SK-MEL-5 (cell line): Measurements from ENCODE around the gene UST. TPM values are rescaled to one million over a fixed set of nuclear protein-coding genes. Genes with fewer than 3 reads are reported as not detected.
"Not testable (repeated sequence)": the region's sequence is repeated elsewhere in the genome, so short reads cannot be mapped to it uniquely, and the experiment has no call there.

Source experiments
- DNase-seq: peaks from one replicate; pipeline ENCODE4 v3.0.0-alpha.2; 2016; ENCODE audit warnings: low read depth, low spot score
- in situ Hi-C: cut with HindIII; loops from 2 replicates; pipeline ENCODE4 v1.10.0; 2016; ENCODE audit warnings: low sequenced_read_pairs, high pct_unique_total_duplicates, low pct_unique_long_range_greater_than_20kb
- total RNA-seq: library from RNA; depleted of rRNA; stranded (reverse); fragments of >200 nt; shearing (Covaris generic); gene quantifications from 2 replicates; pipeline ENCODE4 v1.2.3, GENCODE V29; 2014

The UST gene
- total RNA-seq, 1 experiment from 2014 or later = 15.0 TPM

GRCh38 chr6:148723484-148723883 is 23.3 kb upstream of the UST start:
- in situ Hi-C loops = no loop called here
- no peak for DNase-seq

GRCh38 chr6:148724428-148724827 is 22.4 kb upstream of the UST start:
- in situ Hi-C loops = no loop called here
- DNase-seq = no peak

GRCh38 chr6:148727104-148727503 is 19.7 kb upstream of the UST start:
- in situ Hi-C loops = no loop called here
- DNase-seq = no peak

GRCh38 chr6:148735989-148736388 is 10.8 kb upstream of the UST start:
- in situ Hi-C loops = no loop called here

GRCh38 chr6:148736774-148737412 is 9.9 kb upstream of the UST start:
- in situ Hi-C loops = no loop called here
- DNase-seq = no peak

More at GRCh38 chr6:148735989-148736388, 10.8 kb upstream of the UST start:
- DNase-seq = no peak

GRCh38 chr6:148737806-148738205 is 9.0 kb upstream of the UST start:
- in situ Hi-C loops = no loop called here
- no peak for DNase-seq

- in situ Hi-C loops = no loop called here
- DNase-seq = no peak
These were observed 7.6 kb upstream of the UST start for GRCh38 chr6:148738946-148739821.

GRCh38 chr6:148739822-148740128 is 7.1 kb upstream of the UST start:
- in situ Hi-C loops = no loop called here
- no peak for DNase-seq

GRCh38 chr6:148743476-148743875 is 3.4 kb upstream of the UST start:
- no peak for DNase-seq
- in situ Hi-C loops = no loop called here

- in situ Hi-C loops = no loop called here
- peak; percentile 18 for DNase-seq
These were observed 904 bp upstream of the UST start for GRCh38 chr6:148745926-148746325.

- no peak for DNase-seq
- in situ Hi-C loops = no loop called here
These were observed 278 bp downstream of the UST start for GRCh38 chr6:148747145-148747470.

GRCh38 chr6:148747471-148748165 is 788 bp downstream of the UST start:
- in situ Hi-C loops = no loop called here
- DNase-seq = peak; percentile 42

GRCh38 chr6:148749674-148750073 is 2.8 kb downstream of the UST start:
- no peak for DNase-seq
- in situ Hi-C loops = no loop called here

GRCh38 chr6:148750838-148751792 is 4.3 kb downstream of the UST start:
- no peak for DNase-seq
- in situ Hi-C loops = no loop called here

GRCh38 chr6:148751793-148752170 is 5.0 kb downstream of the UST start:
- DNase-seq = no peak
- in situ Hi-C loops = no loop called here

GRCh38 chr6:148755379-148755778 is 8.5 kb downstream of the UST start:
- DNase-seq, in situ Hi-C loops: not testable (repeated sequence)

- DNase-seq = no peak
- in situ Hi-C loops = no loop called here
These were observed 11.2 kb downstream of the UST start for GRCh38 chr6:148757944-148758480.
